HepG2 (cell line): ENCODE data around the gene SLC9A9. TPM values are rescaled to one million over a fixed set of nuclear protein-coding genes. Genes with fewer than 3 reads are reported as not detected.

ENCODE experiments used
- ATAC-seq: fragments of 200-7000 bp; cut with Tn5 transposase; 3 replicates; pipeline ENCODE4 v1.9.1; 2020; ENCODE audit warnings: mild to moderate bottlenecking, moderate library complexity
- BruUV-seq: library from RNA; stranded (reverse); fragments of 400-500 nt; replicated peaks from 2 replicates; lab custom pipeline; 2021; lab: Mats Ljungman, UMichigan
- CTCF ChIA-PET: fragments of 300-600 bp; formaldehyde crosslinking; extraction: SDS; loops from one replicate; lab custom pipeline; 2021; ENCODE audit warnings: low total read pairs, inconsistent platforms, low intra/inter-chr PET ratio; lab: Yijun Ruan, JAX
- POLR2A ChIA-PET: fragments of 350-600 bp; sonication (Branson Sonifier 250); formaldehyde crosslinking; loops from one replicate; lab custom pipeline; 2020; ENCODE audit warnings: antibody characterized with exemption, inconsistent platforms; lab: Yijun Ruan, JAX
- DNase-seq: peaks from one replicate; pipeline ENCODE4 v3.0.0-alpha.2; 2015; ENCODE audit warnings: low spot score
- FAIRE-seq: peaks from 3 replicates; lab custom pipeline; 2011; peaks lifted over from hg19 to GRCh38; lab: Jason Lieb, UNC
- H2AFZ ChIP-seq: one replicate; pipeline ENCODE4 v1.6.1; 2011; ENCODE audit warnings: low read length, inconsistent platforms
- H3K27ac ChIP-seq: fragments of 300-600 bp; 3 replicates; pipeline ENCODE4 v1.8.0; 2011; ENCODE audit warnings: mixed run types, mild to moderate bottlenecking, mixed read lengths, low read length, inconsistent platforms; ENCODE audit not compliant: insufficient read depth; ENCODE audit errors: extremely low read length
- H3K27me3 ChIP-seq, 2 experiments: fragments of 200-600 bp in 1 of 2; 2 replicates in 1 of 2; 3 replicates in 1 of 2; pipeline versions ENCODE4 v1.6.0 to v1.8.0; 2011; ENCODE audit warnings: low read length in 2 of 2, mild to moderate bottlenecking in 2 of 2, moderate library complexity in 2 of 2, inconsistent platforms in 1 of 2; ENCODE audit not compliant: insufficient read depth in 2 of 2, control insufficient read depth in 1 of 2
- H3K36me3 ChIP-seq, 2 experiments: fragments of 200-600 bp in 1 of 2; replicated peaks in 1 of 2; 2 replicates in 1 of 2; 3 replicates in 1 of 2; pipeline versions ENCODE4 v1.5.1 to v1.8.0; 2011; ENCODE audit warnings: low read length in 2 of 2, inconsistent platforms in 1 of 2; ENCODE audit not compliant: insufficient read depth in 2 of 2, control insufficient read depth in 1 of 2
- H3K4me1 ChIP-seq: 2 replicates; pipeline ENCODE4 v1.5.1; 2012; ENCODE audit warnings: low read length, inconsistent platforms; ENCODE audit not compliant: insufficient read depth
- H3K4me2 ChIP-seq: 2 replicates; pipeline ENCODE4 v1.6.0; 2011; ENCODE audit warnings: low read depth, low read length, inconsistent platforms
- H3K4me3 ChIP-seq, 3 experiments: fragments of 200-600 bp in 1 of 3; sonication (generic), shearing (Covaris generic) in 1 of 3; replicated peaks in 1 of 3; 2 replicates each; pipeline ENCODE4 v1.5.1; 2011 to 2016; ENCODE audit warnings: low read length in 3 of 3, inconsistent platforms in 2 of 3, low read depth in 2 of 3, mild to moderate bottlenecking in 2 of 3, control low read depth in 1 of 3, mixed read lengths in 1 of 3; ENCODE audit not compliant: insufficient read depth in 1 of 3
- H3K79me2 ChIP-seq: one replicate; pipeline ENCODE4 v1.6.1; 2011; ENCODE audit warnings: low read length, inconsistent platforms; ENCODE audit not compliant: insufficient read depth
- H3K9ac ChIP-seq: 2 replicates; pipeline ENCODE4 v1.6.0; 2011; ENCODE audit warnings: mild to moderate bottlenecking, low read depth, low read length, inconsistent platforms; ENCODE audit not compliant: insufficient read depth
- H3K9me3 ChIP-seq: 2 replicates; pipeline ENCODE4 v1.5.1; 2012; ENCODE audit warnings: mild to moderate bottlenecking, low read length
- H4K20me1 ChIP-seq: 2 replicates; pipeline ENCODE4 v1.6.0; 2011; ENCODE audit warnings: inconsistent platforms, mild to moderate bottlenecking, low read length, moderate library complexity; ENCODE audit not compliant: insufficient read depth
- ARID5B ChIP-seq: IDR thresholded peaks from 2 replicates; pipeline ENCODE4 v1.4.0; 2020; ENCODE audit warnings: mild to moderate bottlenecking, missing genetic modification reagents
- ASH2L ChIP-seq: fragments of 300-600, 200-600 bp; sonication (generic); IDR thresholded peaks from 2 replicates; pipeline ENCODE4 v1.7.0; 2017; ENCODE audit warnings: low read depth, mild to moderate bottlenecking, moderate library complexity, mixed read lengths, low read length; ENCODE audit not compliant: insufficient read length
- KIAA2018 ChIP-seq: sonication (generic); formaldehyde crosslinking; IDR thresholded peaks from 2 replicates; pipeline ENCODE4 v1.5.0; 2020; ENCODE audit warnings: mild to moderate bottlenecking, missing genetic modification reagents, borderline replicate concordance
- MBD4 ChIP-seq: IDR thresholded peaks from 2 replicates; pipeline ENCODE4 v1.6.1; 2012; ENCODE audit warnings: low read length, inconsistent platforms, borderline replicate concordance
- MBNL3 ChIP-seq: fragments of 250-450 bp; sonication (Bioruptor Pico); conservative IDR thresholded peaks from 2 replicates; pipeline ENCODE4 v1.8.0; 2022; ENCODE audit warnings: mild to moderate bottlenecking, inconsistent platforms
- RARG ChIP-seq: sonication (generic); formaldehyde crosslinking; IDR thresholded peaks from 2 replicates; pipeline ENCODE4 v1.4.0; 2020; ENCODE audit warnings: low read depth, mild to moderate bottlenecking, missing genetic modification reagents
- SETDB1 ChIP-seq: sonication (generic); formaldehyde crosslinking; IDR thresholded peaks from 2 replicates; pipeline ENCODE4 v1.5.1; 2020; ENCODE audit warnings: missing genetic modification reagents, mild to moderate bottlenecking, borderline replicate concordance
- SOX5 ChIP-seq: IDR thresholded peaks from 2 replicates; pipeline ENCODE4 v1.6.1; 2016; ENCODE audit warnings: borderline replicate concordance
- TRIM24 ChIP-seq: sonication (generic); formaldehyde crosslinking; IDR thresholded peaks from 2 replicates; pipeline ENCODE4 v1.8.0; 2022; ENCODE audit warnings: mild to moderate bottlenecking, missing genetic modification reagents
- WGBS: methylation state at CpG from one replicate; pipeline ENCODE4 v1.1.6; 2017; ENCODE audit warnings: low lambda C conversion rate; 5-methylcytosine and 5-hydroxymethylcytosine counted together
- in situ Hi-C: cut with HindIII; loops from 2 replicates; pipeline ENCODE4 v1.10.0; 2017; ENCODE audit warnings: low pct_unique_long_range_greater_than_20kb; ENCODE audit not compliant: extremely low pct_ligation_motif_present
- intact Hi-C: fragments of 100-400 bp; cut with micrococcal nuclease; formaldehyde crosslinking; loops from one replicate; pipeline ENCODE4 v1.10.0; 2022; ENCODE audit not compliant: unreplicated experiment
- polyA plus RNA-seq, 8 experiments: library from polyadenylated mRNA; depleted of rRNA in 3 of 8; stranded (reverse) in 7 of 8; unstranded in 1 of 8; fragments of >200 nt; fragmentation: Illumina TruSeq in 4 of 8; extraction: Trizol in 4 of 8; gene quantifications; 2 replicates each; pipeline versions ENCODE4 v1.2.1 to v1.2.3, GENCODE V29; 2011 to 2016; ENCODE audit warnings: low read depth in 4 of 8, missing spikeins in 1 of 8, mixed read lengths in 1 of 8; ENCODE audit not compliant: insufficient read depth in 1 of 8
- total RNA-seq, 5 experiments: library from RNA; depleted of rRNA; stranded (reverse); fragments of >200 nt; fragmentation: Illumina TruSeq; extraction: Trizol; gene quantifications; 2 replicates each; pipeline ENCODE4 v1.2.3, GENCODE V29; 2016; ENCODE audit warnings: low read depth in 1 of 5
- TF ChIP-seq, protein P1 (sequence below): IDR thresholded peaks from 2 replicates; pipeline ENCODE4 v1.6.1; 2016; ENCODE audit warnings: missing compliant biosample characterization, missing genetic modification reagents, borderline replicate concordance

The SLC9A9 gene
- total and polyA plus RNA-seq, 2 of the 13 experiments (the other 11 are each of a cell fraction or from before 2014, with no cell fraction given): not detected

GRCh38 chr3:143538577-143538981, 309.7 kb downstream of the SLC9A9 start:
- no peaks in the 10 kb centered on the region; a peak in 1 of 5 replicates for H3K27me3 ChIP-seq
- no peaks in the 10 kb centered on the region for H3K4me1 ChIP-seq
- ChIA-PET POLR2A (no interaction called here), CTCF (no interaction called here)
- intact Hi-C loops (loop anchor here (5.0 kb wide), 1 partner anchor 944 kb away; no protein-coding TSS in a partner anchor), in situ Hi-C loops (no loop called here)
- H2AFZ ChIP-seq: no peak overlapping the region
- no peak overlapping the region for H3K4me3 ChIP-seq
- no peaks in the 10 kb centered on the region for H4K20me1 ChIP-seq
- no peak for ATAC-seq
- H3K4me2 ChIP-seq: no peak overlapping the region
- BruUV-seq: no TSS peak
- 33% methylated on average over 1 of the region's 2 CpGs for WGBS
- no peaks in the 10 kb centered on the region for H3K79me2 ChIP-seq
- DNase-seq: no peak
- H3K9me3 ChIP-seq: no peaks in the 10 kb centered on the region
- no peak overlapping the region for H3K9ac ChIP-seq
- no peaks in the 10 kb centered on the region for H3K36me3 ChIP-seq
- no peak overlapping the region for H3K27ac ChIP-seq
- FAIRE-seq: no peak
- TF ChIP-seq MBNL3 (CRISPR knock-in tag) (no peak), SOX5 (CRISPR knock-in tag) (no peak), ARID5B (CRISPR knock-in tag) (no peak), RARG (CRISPR knock-in tag) (no peak), MBD4 (no peak), SETDB1 (CRISPR knock-in tag) (no peak), KIAA2018 (CRISPR knock-in tag) (no peak), ASH2L (no peak), TRIM24 (CRISPR knock-in tag) (no peak)
- TF ChIP-seq, protein P1, sequence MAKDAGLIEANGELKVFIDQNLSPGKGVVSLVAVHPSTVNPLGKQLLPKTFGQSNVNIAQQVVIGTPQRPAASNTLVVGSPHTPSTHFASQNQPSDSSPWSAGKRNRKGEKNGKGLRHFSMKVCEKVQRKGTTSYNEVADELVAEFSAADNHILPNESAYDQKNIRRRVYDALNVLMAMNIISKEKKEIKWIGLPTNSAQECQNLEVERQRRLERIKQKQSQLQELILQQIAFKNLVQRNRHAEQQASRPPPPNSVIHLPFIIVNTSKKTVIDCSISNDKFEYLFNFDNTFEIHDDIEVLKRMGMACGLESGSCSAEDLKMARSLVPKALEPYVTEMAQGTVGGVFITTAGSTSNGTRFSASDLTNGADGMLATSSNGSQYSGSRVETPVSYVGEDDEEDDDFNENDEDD (CRISPR knock-in tag): no peak
